ENCODE measurements around the gene DHRS7. TPM values are rescaled to one million over a fixed set of nuclear protein-coding genes. Genes with fewer than 3 reads are reported as not detected.

Gene DHRS7
- total and polyA plus RNA-seq, 2 donors (not counting 3 experiments of a cell fraction or from before 2014, with no cell fraction given): 28.6 to 29.3 TPM

DNA sequence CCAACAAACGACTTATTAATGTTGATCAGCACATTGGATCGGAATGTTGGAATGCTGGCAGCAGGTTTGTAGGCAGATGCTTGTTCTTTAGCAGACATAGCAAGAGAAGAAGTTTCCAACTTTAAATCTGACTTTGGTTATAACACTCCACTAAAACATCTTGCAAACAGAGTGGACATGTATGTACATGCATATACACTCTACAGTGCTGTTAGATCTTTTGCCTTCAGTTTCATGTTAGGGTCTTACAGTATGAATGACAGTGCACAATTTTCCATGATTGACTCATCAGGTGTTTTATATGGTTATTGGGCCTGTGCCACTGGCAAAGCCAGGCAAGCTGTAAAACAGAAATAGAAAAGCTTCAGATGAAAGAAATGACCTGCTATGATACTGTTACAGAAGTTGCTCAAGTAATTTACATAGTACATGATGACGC lies 14.3 kb upstream of the DHRS7 start:
- FAIRE-seq: no peak
- Histone ChIP-seq H3K9ac (replicated peaks; ENCODE audit: extremely low read depth, insufficient read depth, low read length) (no peak overlapping the region), H3K27ac (ENCODE audit: insufficient read depth, low read depth, low read length) (no peak overlapping the region), H3K4me3 (replicated peaks in 1 of 3; ENCODE audit: insufficient read depth in 1 of 3, low read depth in 1 of 3, low read length in 3 of 3) (no peak overlapping the region), H3K27me3 (ENCODE audit: control insufficient read depth in 2 of 2, insufficient read depth in 2 of 2, low read length in 2 of 2) (peaks cover 0 to 1% of the 10 kb centered on the region in 2 experiments), H3K79me2 (ENCODE audit: control insufficient read depth, insufficient read depth, low read length) (no peaks in the 10 kb centered on the region), H3K4me1 (ENCODE audit: control insufficient read depth, extremely low read depth, insufficient read depth, low read length) (no peaks in the 10 kb centered on the region), H3K4me2 (ENCODE audit: insufficient read depth, low read length) (no peak overlapping the region), H3K36me3 (ENCODE audit: control insufficient read depth in 2 of 2, extremely low read depth in 1 of 2, insufficient read depth in 2 of 2, low read length in 2 of 2) (no peaks in the 10 kb centered on the region), H3K9me1 (replicated peaks; ENCODE audit: control insufficient read depth, extremely low read depth, insufficient read depth, low read length) (no peaks in the 10 kb centered on the region), H4K20me1 (replicated peaks; ENCODE audit: control insufficient read depth, extremely low read depth, insufficient read depth, low read length) (no peaks in the 10 kb centered on the region), H2AFZ (ENCODE audit: low read depth, low read length) (no peak overlapping the region), H3K9me3 (replicated peaks; ENCODE audit: control insufficient read depth, insufficient read depth, low read length) (no peaks in the 10 kb centered on the region)
- ChIA-PET CTCF (interaction anchor here (1.0 to 9.0 kb wide), 3 partner anchors 95 to 216 kb away, joined by 3 to 324 read pairs (median 142); no protein-coding TSS in a partner anchor), POLR2A (no interaction called here)
- no peak for TF ChIP-seq FOS (IDR thresholded peaks at IDR 0.05; ENCODE audit: borderline replicate concordance, insufficient read depth, low read length)
- TF ChIP-seq MAX (IDR thresholded peaks at IDR 0.05; ENCODE audit: insufficient read depth, insufficient read length): no peak
- no peak for TF ChIP-seq EZH2 (IDR thresholded peaks at IDR 0.05; ENCODE audit: borderline replicate concordance, low read depth, low read length, severe bottlenecking)
- TF ChIP-seq, protein P1, sequence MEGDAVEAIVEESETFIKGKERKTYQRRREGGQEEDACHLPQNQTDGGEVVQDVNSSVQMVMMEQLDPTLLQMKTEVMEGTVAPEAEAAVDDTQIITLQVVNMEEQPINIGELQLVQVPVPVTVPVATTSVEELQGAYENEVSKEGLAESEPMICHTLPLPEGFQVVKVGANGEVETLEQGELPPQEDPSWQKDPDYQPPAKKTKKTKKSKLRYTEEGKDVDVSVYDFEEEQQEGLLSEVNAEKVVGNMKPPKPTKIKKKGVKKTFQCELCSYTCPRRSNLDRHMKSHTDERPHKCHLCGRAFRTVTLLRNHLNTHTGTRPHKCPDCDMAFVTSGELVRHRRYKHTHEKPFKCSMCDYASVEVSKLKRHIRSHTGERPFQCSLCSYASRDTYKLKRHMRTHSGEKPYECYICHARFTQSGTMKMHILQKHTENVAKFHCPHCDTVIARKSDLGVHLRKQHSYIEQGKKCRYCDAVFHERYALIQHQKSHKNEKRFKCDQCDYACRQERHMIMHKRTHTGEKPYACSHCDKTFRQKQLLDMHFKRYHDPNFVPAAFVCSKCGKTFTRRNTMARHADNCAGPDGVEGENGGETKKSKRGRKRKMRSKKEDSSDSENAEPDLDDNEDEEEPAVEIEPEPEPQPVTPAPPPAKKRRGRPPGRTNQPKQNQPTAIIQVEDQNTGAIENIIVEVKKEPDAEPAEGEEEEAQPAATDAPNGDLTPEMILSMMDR (IDR thresholded peaks at IDR 0.05; ENCODE audit: extremely low read depth in 1 of 2, insufficient read depth in 1 of 2, low read depth in 1 of 2, low read length in 2 of 2): no peak
- no peak for TF ChIP-seq POLR2A (IDR thresholded peaks at IDR 0.05; ENCODE audit: low read depth, low read length)
- no peak for TF ChIP-seq GATA2 (IDR thresholded peaks at IDR 0.05; ENCODE audit: insufficient read depth, insufficient read length, low read depth, low read length)
- TF ChIP-seq MYC (IDR thresholded peaks at IDR 0.05; ENCODE audit: low read depth, low read length): no peak
- TF ChIP-seq JUN (IDR thresholded peaks at IDR 0.05; ENCODE audit: borderline replicate concordance, insufficient read depth, insufficient read length, low read depth): no peak
- TF ChIP-seq POLR2AphosphoS5 (IDR thresholded peaks at IDR 0.05; ENCODE audit: insufficient read depth, low read depth, low read length): no peak
- dilution Hi-C loops (cut with MboI; ENCODE audit: extremely low pct_ligation_motif_present, low sequenced_read_pairs) (no loop called here), intact Hi-C loops (cut with micrococcal nuclease) (no loop called here)
- no peak for DNase-seq (ENCODE audit: low read depth, low spot score)
- BruUV-seq (replicated peaks): no TSS peak
